ENCODE measurements around the gene TEX53.

TEX53 gene

GRCh38 chr9:114657705-114658104, at the start of gene TEX53:
Gene TEX53, minus strand, starts transcription at chr9:114657805. Its CDS starts 31 bp downstream, at chr9:114657774.
- DNase-seq (ENCODE audit: low spot score), result no peak

DNA sequence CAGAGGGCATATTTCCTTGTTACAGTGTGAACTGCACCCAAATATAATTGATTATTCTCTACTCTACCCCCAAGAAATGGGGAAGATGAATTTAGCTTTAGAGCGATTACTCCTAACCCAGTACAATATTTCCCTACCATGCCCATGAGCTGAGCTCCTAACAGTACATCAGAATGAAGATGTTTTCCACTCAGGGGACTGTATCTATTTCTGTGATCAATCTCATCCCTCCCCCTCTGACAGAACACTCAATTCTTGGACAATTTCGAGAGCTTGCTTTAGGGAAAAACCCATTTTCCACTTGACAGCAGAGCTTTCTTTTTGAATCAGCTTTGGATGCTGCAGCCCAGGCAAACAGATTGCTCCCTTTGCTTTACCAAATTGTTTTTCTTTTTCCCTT, 49.1 kb upstream of the TEX53 start:
- DNase-seq (ENCODE audit: low spot score), result no peak

DNA sequence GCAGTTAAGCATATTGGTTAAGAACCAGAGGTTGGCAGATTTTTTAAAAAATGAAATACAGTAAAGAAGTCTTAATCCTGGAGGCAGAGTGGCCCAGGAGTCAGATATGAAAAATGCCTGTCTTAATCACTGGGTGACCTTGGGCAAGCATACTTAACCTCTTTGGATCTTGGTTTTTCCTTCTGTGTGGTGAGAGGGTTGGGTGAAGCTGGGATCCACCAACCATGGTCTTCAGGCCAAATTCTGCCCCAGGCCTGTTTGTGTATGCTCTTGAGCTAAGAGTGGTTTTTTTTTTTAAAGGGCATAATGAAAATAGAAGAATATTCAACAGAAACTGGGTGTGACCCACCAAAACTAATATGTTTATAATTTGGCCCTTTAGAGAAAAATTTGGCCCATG, 44.4 kb upstream of the TEX53 start:
- DNase-seq (ENCODE audit: low spot score), result no peak

DNA sequence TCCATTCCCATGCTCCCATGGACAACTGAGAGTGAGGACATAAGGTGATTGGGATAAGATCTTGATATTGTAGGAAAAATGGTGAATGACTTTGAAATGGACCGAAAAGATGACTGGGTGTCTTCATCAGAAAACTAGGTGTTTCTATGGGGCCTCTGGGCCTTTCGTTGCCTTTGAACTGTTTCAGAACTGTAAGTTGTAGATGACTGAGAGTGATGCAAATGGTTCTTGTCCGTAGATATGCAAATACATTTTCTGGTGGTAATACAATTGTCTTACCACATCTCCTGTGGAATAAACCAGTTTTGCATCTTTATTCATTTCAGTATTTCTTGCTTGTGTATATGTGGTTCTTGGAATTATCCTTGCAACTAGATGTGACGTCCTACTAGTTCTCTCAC, 40.3 kb upstream of the TEX53 start:
- DNase-seq (ENCODE audit: low spot score), result no peak

- peak; percentile 52 for DNase-seq (ENCODE audit: low spot score)
These were observed 39.4 kb upstream of the TEX53 start for GRCh38 chr9:114696814-114697544.

GRCh38 chr9:114695948-114696347, 38.3 kb upstream of the TEX53 start:
- DNase-seq (ENCODE audit: low spot score), result no peak

DNA sequence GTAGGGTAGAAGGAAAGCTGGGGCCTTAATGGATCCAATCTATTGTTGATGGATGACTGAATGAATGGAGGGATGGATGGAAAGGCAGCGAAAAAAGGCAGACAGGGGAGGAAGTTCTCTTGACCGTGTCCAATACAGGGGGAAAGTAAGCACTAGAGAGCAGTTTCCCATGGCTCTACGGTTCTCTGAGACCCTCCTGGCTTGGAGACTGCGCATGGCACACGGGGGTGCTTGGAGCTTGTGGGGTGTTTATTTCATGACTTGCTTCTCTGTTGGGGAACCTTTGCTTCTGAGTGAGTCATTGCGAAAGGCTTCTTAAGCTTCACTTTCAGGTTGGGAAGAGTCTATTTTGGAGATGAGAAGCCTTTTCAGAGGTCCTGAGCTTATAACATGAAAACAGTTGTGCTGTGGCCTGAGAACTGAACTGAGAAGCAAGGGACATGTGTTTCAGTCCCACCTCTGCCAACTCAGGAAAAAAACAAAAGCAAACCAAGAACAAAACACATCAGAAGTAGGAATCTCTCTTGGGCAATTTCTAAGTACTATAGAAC, 37.2 kb upstream of the TEX53 start:
- no peak for DNase-seq (ENCODE audit: low spot score)

- no peak for DNase-seq (ENCODE audit: low spot score)
These were observed 36.5 kb upstream of the TEX53 start for GRCh38 chr9:114694146-114694545.

DNA sequence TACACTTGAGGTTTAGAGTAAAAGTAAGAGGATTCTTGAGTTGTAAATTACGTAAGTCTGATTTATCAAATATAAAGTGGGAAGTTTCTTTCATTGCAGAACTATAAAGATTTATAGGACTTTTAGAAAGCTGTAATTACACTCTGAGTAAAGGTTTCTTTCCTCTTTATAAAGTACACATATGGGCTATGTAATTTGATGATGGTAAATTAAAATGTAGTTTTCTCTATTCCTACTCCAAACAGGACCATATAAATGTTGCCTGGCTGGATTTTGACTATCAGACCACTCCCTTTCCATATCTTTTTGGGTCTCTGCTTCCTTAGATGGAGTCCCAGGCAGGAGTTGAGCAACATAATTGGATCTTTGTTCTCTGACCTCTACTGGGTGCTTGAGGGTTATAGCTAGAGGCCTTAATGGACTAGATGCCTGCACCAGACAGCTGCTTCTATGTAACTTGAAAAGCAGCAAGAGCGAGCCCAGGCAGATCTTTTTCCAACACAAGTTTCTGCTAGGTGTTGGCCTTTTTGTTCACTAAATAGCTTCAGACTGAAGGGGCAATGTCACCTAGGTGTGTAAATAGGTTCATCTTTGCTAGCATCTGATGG, 35.7 kb upstream of the TEX53 start:
- DNase-seq (ENCODE audit: low spot score), result no peak

GRCh38 chr9:114691956-114692295, 34.3 kb upstream of the TEX53 start:
- no peak for DNase-seq (ENCODE audit: low spot score)

DNA sequence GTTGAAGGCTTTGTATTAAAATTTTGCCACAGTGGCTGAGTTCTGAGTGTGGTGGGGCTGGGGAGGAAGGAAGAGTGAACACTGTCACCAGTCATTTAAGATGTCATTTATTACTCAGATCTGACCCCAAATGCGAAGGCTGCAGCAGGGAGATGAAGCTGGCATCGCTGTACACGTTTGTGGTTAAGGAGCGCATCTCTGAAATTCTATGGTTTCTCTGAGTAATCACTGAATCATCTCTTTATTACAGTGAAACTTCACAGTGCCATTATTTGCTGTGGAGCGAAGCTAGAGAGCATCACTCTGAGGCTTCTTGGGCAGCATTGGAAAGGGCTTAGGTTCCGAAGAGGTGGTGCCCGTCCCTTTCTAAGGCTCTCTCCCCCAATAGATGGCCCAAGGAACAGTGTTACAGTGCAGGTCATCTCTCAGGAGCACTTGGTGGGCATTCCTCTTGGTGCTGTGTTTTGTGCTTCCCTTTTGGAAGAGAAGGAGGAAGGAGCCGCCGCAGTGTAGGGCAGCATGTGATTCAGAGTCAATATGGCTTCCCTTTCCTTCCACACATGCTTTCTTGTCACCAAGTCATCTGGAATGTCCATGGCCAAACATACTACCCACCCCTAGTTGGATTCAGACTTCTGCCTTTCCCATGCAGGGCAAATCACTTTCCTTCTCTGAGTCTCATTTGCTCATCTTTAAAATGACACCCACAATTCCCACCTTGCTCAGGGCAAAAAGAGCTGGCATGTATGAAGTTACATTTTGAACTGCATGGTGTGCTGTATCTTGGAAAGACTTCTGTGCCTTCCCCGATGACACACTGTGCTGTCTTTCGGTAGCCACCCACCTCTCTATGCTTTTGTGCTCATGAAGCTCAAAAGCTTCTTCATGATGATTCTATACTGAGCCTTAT, 33.7 kb upstream of the TEX53 start:
- peak; percentile 90 for DNase-seq (ENCODE audit: low spot score)

- no peak for DNase-seq (ENCODE audit: low spot score)
These were observed 32.7 kb upstream of the TEX53 start for GRCh38 chr9:114690308-114690707.

DNA sequence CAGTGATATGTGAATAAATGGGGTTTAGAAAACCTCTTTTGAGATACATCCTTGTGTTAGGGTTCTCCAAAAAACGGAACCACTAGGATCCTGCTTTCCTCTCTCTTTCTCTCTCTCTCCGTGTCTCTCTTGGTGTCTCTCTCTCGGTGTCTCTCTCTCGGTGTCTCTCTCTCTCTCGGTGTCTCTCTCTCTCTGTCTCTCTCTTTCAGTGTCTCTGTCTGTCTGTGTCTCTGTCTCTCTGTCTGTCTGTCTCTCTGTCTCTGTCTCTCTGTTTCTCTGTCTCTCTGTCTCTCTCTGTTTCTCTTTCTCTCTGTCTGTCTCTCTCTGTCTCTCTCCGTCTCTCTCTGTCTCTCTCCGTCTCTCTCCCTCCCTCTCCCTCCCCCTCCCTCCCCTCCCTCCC, 32.2 kb upstream of the TEX53 start:
- no peak for DNase-seq (ENCODE audit: low spot score)

DNA sequence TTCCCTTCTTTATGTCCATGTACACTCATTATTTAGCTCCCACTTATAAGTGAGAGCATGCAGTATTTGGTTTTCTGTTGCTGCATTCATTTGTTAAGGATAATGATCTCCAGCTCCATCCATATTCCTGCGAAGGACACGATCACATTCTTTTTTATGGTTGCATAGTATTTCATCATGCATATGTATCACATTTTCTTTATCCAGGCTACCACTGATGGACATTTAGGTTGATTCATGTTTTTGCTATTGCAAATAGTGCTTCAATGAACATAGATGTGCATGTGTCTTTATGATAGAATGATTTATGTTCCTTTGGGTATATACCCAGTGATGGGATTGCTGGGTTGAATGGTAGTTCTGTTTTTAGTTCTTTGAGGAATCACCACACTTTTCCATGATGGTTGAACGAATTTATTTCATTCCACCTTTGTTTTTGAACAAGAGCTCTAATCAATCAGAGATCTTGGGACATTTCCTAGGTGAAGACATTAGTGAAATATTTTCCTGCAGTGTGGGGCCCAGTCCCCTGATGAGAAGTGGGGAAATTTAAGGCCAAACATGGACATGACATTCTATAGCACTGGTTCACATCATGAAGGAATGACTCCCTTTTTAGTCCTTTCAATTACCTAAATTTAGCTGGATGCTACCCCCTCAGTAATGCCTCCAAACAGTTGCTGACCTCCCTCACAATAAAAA, 31.5 kb upstream of the TEX53 start:
- no peak for DNase-seq (ENCODE audit: low spot score)

DNA sequence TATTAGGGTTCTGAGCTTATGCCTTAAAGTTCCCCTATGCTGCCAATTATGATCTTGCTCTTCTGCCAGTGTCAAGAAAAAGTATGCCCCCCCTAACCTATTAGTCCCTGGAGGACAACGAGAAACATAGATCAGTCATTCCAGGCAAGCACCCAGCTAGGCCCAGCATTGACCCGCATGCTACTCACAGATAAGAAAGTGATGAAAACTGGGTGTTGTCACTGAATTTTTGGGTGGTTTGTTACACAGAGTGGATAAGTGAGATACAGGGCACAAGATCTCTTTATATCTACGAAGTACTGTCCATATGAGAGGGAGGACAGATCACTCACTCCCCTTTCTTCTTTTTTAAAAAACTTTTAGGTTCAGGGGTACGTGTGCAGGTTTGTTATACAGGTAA, 30.8 kb upstream of the TEX53 start:
- DNase-seq (ENCODE audit: low spot score), result no peak

DNA sequence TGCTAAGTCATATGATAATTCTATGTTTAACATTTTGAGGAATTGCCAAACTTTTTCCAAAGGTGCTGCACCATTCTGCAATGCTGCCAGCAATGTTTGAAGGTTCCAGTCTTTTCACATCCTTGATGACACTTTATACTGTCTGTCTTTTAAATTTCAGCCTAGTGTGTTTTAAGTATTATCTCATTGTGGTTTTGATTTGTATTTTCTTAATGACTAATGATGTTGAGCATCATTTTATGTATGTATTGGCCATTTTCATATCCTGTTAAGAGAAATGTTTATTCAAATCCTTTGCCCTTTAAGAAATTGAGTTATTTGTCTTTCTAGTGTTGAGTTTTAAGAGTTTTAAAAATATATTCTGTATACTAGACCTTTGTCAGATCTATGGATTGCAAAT, 29.4 kb upstream of the TEX53 start:
- DNase-seq (ENCODE audit: low spot score), result no peak

GRCh38 chr9:114685951-114686350, 28.3 kb upstream of the TEX53 start:
- no peak for DNase-seq (ENCODE audit: low spot score)

DNA sequence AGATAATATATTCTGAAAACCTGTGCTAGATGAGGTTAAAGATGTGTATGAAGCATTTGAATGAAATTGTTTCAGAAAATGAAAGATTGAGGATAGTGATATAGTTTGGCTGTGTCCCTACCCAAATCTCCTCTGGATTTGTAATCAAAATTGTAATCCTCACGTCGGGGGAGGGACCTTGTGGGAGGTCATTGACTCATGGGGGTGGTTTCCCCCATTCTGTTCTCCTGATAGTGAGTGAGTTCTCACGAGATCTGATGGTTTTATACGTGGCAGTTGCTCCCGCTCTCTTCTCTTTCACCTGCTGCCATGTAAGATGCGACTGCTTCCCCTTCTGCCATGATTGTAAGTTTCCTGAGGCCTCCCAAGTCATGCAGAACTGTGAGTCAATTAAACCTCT, 26.4 kb upstream of the TEX53 start:
- DNase-seq (ENCODE audit: low spot score), result no peak

- DNase-seq (ENCODE audit: low spot score), result no peak
These were observed 25.2 kb upstream of the TEX53 start for GRCh38 chr9:114682846-114683245.

GRCh38 chr9:114681594-114682332, 24.2 kb upstream of the TEX53 start, which contains the start of gene TEX48:
Gene TEX48, minus strand, starts transcription at chr9:114682192. Its CDS starts 10,469 bp downstream, at chr9:114671723.
- DNase-seq (ENCODE audit: low spot score), result peak; percentile 85

All from CD4-positive, alpha-beta T cell treated with Interleukin-15 for 4 hours (primary cell).